ENCODE data around the gene VRTN. TPM values are rescaled to one million over a fixed set of nuclear protein-coding genes. Genes with fewer than 3 reads are reported as not detected.

VRTN gene
- total and polyA plus RNA-seq, 4 donors, result not detected

Other genes starting within 250 kb of the VRTN start
- under 1 TPM; 0.17 to 0.59 TPM for gene VSX2, start 109.0 kb upstream of the VRTN start, total RNA-seq
- 1 to 10 TPM; 1.2 to 2.6 TPM for gene VSX2, start 109.0 kb upstream of the VRTN start, polyA plus RNA-seq (ENCODE audit: insufficient read length in 2 of 2)
- gene ABCD4, start 45.5 kb upstream of the VRTN start, total RNA-seq, result 10 to 100 TPM; 30.3 to 48.4 TPM
- 100 to 1,000 TPM in 1 of 2 donors, 10 to 100 TPM in 1; 86.6 to 124 TPM for gene ABCD4, start 45.5 kb upstream of the VRTN start, polyA plus RNA-seq (ENCODE audit: insufficient read length in 2 of 2)
- gene SYNDIG1L, start 77.7 kb downstream of the VRTN start, total RNA-seq, result 1 to 10 TPM; 4.6 to 8.7 TPM
- 10 to 100 TPM; 16.6 to 17.7 TPM for gene SYNDIG1L, start 77.7 kb downstream of the VRTN start, polyA plus RNA-seq (ENCODE audit: insufficient read length in 2 of 2)
- 100 to 1,000 TPM in 1 of 2 donors, 10 to 100 TPM in 1; 76.8 to 174 TPM for gene NPC2, start 144.8 kb downstream of the VRTN start, total RNA-seq
- gene NPC2, start 144.8 kb downstream of the VRTN start, polyA plus RNA-seq (ENCODE audit: insufficient read length in 2 of 2), result 10 to 100 TPM; 80.9 to 92.5 TPM
- gene ISCA2, start 145.3 kb downstream of the VRTN start, total RNA-seq, result 10 to 100 TPM; 21.1 to 41.0 TPM
- 10 to 100 TPM; 32.3 to 35.1 TPM for gene ISCA2, start 145.3 kb downstream of the VRTN start, polyA plus RNA-seq (ENCODE audit: insufficient read length in 2 of 2)